HL-60 (cell line): ENCODE data around the gene STARD7.

Experiments
- GABPA ChIP-seq: IDR thresholded peaks from 2 replicates; pipeline ENCODE4 v1.6.1; 2012; ENCODE audit warnings: low read depth
- POLR2AphosphoS5 ChIP-seq: IDR thresholded peaks from 2 replicates; pipeline ENCODE4 v1.6.1; 2012; ENCODE audit warnings: low read depth
- TF ChIP-seq, protein P1 (sequence below): IDR thresholded peaks from one replicate; pipeline ENCODE4 v1.5.1; 2011; ENCODE audit warnings: low read length, control low read depth, inconsistent platforms; ENCODE audit not compliant: insufficient read depth
- TF ChIP-seq, protein P2 (sequence below): IDR thresholded peaks from 2 replicates; pipeline ENCODE4 v1.6.1; 2012; ENCODE audit warnings: low read depth; ENCODE audit not compliant: insufficient replicate concordance

DNA sequence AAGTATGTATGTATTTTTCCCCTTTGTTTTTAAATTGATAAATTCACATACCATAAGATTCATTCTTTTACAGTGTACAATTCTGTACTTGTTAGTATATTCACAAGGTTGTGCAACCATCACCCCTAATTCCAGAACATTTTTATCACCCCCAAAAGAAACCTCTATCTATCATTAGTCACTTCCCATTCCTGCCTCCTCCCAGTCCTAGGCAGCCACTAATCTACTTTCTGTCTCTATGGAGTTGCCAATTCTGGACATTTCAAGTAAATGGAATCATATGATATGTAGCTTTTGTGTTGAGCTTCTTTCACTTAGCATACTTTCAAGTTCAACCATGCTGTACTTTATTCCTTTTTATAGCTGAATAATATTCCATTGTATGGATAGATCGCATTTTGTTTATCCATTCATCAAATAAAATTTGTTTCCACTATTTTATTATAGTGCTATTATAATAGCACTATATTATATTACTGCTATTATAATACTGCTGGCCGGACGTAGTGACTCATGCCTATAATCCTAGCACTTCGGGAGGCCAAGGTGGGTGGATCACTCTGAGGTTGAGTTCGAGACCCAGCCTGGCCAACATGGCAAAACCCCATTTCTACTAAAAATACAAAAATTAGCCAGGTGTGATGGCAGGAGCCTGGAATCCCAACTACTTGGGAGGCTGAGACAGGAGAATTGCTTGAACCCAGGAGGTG is 10.9 kb downstream of the STARD7 start:
- TF ChIP-seq, protein P1, sequence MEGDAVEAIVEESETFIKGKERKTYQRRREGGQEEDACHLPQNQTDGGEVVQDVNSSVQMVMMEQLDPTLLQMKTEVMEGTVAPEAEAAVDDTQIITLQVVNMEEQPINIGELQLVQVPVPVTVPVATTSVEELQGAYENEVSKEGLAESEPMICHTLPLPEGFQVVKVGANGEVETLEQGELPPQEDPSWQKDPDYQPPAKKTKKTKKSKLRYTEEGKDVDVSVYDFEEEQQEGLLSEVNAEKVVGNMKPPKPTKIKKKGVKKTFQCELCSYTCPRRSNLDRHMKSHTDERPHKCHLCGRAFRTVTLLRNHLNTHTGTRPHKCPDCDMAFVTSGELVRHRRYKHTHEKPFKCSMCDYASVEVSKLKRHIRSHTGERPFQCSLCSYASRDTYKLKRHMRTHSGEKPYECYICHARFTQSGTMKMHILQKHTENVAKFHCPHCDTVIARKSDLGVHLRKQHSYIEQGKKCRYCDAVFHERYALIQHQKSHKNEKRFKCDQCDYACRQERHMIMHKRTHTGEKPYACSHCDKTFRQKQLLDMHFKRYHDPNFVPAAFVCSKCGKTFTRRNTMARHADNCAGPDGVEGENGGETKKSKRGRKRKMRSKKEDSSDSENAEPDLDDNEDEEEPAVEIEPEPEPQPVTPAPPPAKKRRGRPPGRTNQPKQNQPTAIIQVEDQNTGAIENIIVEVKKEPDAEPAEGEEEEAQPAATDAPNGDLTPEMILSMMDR, result no peak
- TF ChIP-seq POLR2AphosphoS5, result no peak
- TF ChIP-seq GABPA, result no peak
- TF ChIP-seq, protein P2, sequence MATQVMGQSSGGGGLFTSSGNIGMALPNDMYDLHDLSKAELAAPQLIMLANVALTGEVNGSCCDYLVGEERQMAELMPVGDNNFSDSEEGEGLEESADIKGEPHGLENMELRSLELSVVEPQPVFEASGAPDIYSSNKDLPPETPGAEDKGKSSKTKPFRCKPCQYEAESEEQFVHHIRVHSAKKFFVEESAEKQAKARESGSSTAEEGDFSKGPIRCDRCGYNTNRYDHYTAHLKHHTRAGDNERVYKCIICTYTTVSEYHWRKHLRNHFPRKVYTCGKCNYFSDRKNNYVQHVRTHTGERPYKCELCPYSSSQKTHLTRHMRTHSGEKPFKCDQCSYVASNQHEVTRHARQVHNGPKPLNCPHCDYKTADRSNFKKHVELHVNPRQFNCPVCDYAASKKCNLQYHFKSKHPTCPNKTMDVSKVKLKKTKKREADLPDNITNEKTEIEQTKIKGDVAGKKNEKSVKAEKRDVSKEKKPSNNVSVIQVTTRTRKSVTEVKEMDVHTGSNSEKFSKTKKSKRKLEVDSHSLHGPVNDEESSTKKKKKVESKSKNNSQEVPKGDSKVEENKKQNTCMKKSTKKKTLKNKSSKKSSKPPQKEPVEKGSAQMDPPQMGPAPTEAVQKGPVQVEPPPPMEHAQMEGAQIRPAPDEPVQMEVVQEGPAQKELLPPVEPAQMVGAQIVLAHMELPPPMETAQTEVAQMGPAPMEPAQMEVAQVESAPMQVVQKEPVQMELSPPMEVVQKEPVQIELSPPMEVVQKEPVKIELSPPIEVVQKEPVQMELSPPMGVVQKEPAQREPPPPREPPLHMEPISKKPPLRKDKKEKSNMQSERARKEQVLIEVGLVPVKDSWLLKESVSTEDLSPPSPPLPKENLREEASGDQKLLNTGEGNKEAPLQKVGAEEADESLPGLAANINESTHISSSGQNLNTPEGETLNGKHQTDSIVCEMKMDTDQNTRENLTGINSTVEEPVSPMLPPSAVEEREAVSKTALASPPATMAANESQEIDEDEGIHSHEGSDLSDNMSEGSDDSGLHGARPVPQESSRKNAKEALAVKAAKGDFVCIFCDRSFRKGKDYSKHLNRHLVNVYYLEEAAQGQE, result no peak
